Calu3 (cell line): ENCODE data around the gene PTCD3. TPM values are rescaled to one million over a fixed set of nuclear protein-coding genes. Genes with fewer than 3 reads are reported as not detected.
A peak's percentile ranks its signal among the peaks of the same experiment; 100 is the strongest.

Source experiments
- BruUV-seq: library from RNA; stranded (reverse); fragments of 400-500 nt; replicated peaks from 2 replicates; lab custom pipeline; 2021; lab: Mats Ljungman, UMichigan
- CTCF ChIA-PET: fragments of 300-600 bp; sonication (Branson Sonifier 250); formaldehyde crosslinking; loops from one replicate; lab custom pipeline; 2022; ENCODE audit warnings: antibody characterized with exemption; lab: Charles Lee
- DNase-seq: peaks from one replicate; pipeline ENCODE4 v3.0.0; 2022
- H3K27ac Mint-ChIP-seq: one replicate; pipeline ENCODE4 v1.8.0; 2022; ENCODE audit warnings: mixed read lengths; ENCODE audit not compliant: unreplicated experiment
- H3K27me3 Mint-ChIP-seq: one replicate; pipeline ENCODE4 v1.8.0; 2022; ENCODE audit warnings: mixed read lengths; ENCODE audit not compliant: unreplicated experiment
- H3K36me3 Mint-ChIP-seq: one replicate; pipeline ENCODE4 v1.8.0; 2022; ENCODE audit warnings: mild to moderate bottlenecking, moderate library complexity, mixed read lengths; ENCODE audit not compliant: insufficient read depth, unreplicated experiment
- H3K4me1 Mint-ChIP-seq: one replicate; pipeline ENCODE4 v1.8.0; 2022; ENCODE audit warnings: mild to moderate bottlenecking, low read depth, mixed read lengths; ENCODE audit not compliant: unreplicated experiment
- H3K4me3 Mint-ChIP-seq: one replicate; pipeline ENCODE4 v1.8.0; 2022; ENCODE audit warnings: mild to moderate bottlenecking, low read depth, moderate library complexity, mixed read lengths; ENCODE audit not compliant: unreplicated experiment
- H3K9me3 Mint-ChIP-seq: one replicate; pipeline ENCODE4 v1.8.0; 2022; ENCODE audit warnings: low read depth, mixed read lengths; ENCODE audit not compliant: unreplicated experiment
- intact Hi-C: fragments of 100-400 bp; cut with micrococcal nuclease; formaldehyde crosslinking; loops from one replicate; pipeline ENCODE4 v1.10.0; 2022; ENCODE audit not compliant: unreplicated experiment
- total RNA-seq: library from RNA; stranded (reverse); gene quantifications from 2 replicates; pipeline ENCODE4 v1.2.3, GENCODE V29; 2022
- TF ChIP-seq, protein P1 (sequence below): fragments of 200-600 bp; IDR thresholded peaks from one replicate; pipeline ENCODE4 v1.8.0; 2022; ENCODE audit warnings: antibody characterized with exemption; ENCODE audit not compliant: unreplicated experiment

PTCD3 gene
- total RNA-seq, 1 experiment from 2014 or later, result 113 TPM

DNA sequence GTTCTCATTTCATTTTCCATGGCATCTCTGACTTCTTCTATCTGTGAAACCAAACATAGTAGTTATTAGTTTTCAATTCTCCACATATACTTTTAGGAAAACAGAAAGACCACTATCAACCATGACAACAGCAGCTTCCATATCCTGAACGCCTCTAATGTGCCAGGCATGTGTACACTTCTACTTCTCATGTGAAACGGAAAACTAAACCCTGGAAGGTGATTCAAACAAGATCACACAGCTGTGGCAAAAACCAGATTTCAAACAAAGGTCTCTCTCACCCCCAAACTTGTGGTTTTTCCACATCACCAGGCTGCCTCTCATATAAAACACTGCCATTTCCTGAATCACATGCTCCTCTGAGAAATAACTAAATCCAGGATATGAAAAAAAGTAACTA is 41.8 kb downstream of the PTCD3 start:
- Mint-ChIP-seq H3K4me3 (no peak overlapping the region), H3K27ac (no peak overlapping the region), H3K4me1 (no peaks in the 10 kb centered on the region), H3K36me3 (peaks cover 61% of the 10 kb centered on the region), H3K9me3 (no peaks in the 10 kb centered on the region), H3K27me3 (no peaks in the 10 kb centered on the region)
- intact Hi-C loops, result no loop called here
- no peak for DNase-seq
- BruUV-seq, result no TSS peak
- TF ChIP-seq, protein P1, sequence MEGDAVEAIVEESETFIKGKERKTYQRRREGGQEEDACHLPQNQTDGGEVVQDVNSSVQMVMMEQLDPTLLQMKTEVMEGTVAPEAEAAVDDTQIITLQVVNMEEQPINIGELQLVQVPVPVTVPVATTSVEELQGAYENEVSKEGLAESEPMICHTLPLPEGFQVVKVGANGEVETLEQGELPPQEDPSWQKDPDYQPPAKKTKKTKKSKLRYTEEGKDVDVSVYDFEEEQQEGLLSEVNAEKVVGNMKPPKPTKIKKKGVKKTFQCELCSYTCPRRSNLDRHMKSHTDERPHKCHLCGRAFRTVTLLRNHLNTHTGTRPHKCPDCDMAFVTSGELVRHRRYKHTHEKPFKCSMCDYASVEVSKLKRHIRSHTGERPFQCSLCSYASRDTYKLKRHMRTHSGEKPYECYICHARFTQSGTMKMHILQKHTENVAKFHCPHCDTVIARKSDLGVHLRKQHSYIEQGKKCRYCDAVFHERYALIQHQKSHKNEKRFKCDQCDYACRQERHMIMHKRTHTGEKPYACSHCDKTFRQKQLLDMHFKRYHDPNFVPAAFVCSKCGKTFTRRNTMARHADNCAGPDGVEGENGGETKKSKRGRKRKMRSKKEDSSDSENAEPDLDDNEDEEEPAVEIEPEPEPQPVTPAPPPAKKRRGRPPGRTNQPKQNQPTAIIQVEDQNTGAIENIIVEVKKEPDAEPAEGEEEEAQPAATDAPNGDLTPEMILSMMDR, result no peak
- CTCF ChIA-PET, result no interaction called here

DNA sequence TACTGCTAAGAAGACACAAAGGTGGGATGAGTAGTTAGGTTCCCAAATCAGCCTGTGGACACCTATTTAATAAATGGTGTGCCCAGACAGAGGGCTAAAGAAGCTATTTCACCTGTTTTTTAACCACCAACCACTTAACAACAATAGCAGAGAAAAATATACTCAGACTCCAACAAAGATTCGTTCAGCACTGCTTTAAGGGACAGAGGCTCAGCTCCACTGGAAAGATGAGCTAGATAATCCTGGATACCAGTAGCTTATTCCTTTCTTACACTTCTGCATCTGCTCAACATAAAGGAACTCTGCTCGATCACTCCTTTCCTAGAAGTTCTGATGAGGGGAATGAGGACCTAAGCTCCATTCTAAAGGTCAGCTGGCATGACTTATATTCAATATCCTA is 44.5 kb downstream of the PTCD3 start:
- Mint-ChIP-seq H3K27me3 (no peaks in the 10 kb centered on the region), H3K4me3 (no peak overlapping the region), H3K4me1 (no peaks in the 10 kb centered on the region), H3K27ac (peak overlapping the region; percentile 13), H3K36me3 (peaks cover 57% of the 10 kb centered on the region), H3K9me3 (no peaks in the 10 kb centered on the region)
- no peak for DNase-seq
- no TSS peak for BruUV-seq
- intact Hi-C loops, result no loop called here
- TF ChIP-seq, protein P1, result no peak
- CTCF ChIA-PET, result interaction anchor here (0.7 kb wide), 1 partner anchor 50 kb away, joined by 3 read pairs; no protein-coding TSS in a partner anchor

DNA sequence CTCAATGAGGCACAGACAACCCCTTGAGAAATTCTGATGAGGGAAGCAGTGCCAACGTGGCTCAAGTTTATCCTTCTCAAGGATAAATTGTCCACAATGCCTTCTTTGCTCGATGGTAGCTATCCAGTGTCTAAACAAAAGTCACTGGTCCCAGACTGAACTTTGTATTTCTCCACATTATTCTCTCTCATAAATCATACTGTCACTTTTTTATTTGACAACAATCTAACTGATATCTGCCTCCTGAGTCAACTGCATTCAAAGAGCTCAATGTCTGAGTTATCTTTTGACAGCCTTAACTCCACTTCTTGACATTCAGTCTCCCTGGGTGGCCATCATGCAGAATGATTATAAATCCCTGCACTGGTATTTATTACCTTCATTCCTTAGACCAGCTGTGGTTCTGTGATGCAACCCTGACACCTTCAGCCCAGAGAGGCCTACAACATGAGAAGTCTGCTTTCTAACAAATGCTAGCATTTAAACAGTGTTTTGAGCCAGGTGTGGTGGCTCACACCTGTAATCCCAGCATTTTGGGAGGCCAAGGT is 51.0 kb downstream of the PTCD3 start:
- TF ChIP-seq, protein P1, result no peak
- no peak overlapping the region for H3K27ac Mint-ChIP-seq
- no peak for DNase-seq
- TSS peak; percentile 11 for BruUV-seq
- intact Hi-C loops, result no loop called here
- no peaks in the 10 kb centered on the region for H3K27me3 Mint-ChIP-seq
- H3K36me3 Mint-ChIP-seq, result peaks cover 38% of the 10 kb centered on the region
- CTCF ChIA-PET, result no interaction called here
- no peaks in the 10 kb centered on the region for H3K9me3 Mint-ChIP-seq
- no peaks in the 10 kb centered on the region for H3K4me1 Mint-ChIP-seq
- H3K4me3 Mint-ChIP-seq, result no peak overlapping the region

DNA sequence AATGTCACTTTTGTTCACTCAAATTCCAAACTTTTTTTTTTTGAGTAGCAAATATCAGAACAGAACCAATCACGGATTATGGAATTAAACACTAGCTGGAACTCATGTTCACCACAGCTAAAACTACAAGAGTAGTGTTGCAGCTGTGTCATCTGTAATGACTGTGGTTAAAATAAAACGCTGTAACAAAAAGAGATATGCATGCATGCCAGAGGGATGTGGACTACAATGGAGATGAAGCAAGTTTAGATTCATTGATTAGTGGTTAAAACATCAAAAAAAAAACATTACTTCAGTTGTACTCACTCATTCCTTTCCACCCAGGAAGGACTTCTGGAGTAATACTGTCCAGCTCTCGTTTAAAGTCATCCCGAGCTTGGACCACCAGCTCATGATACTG is 52.3 kb downstream of the PTCD3 start:
- H3K9me3 Mint-ChIP-seq, result no peaks in the 10 kb centered on the region
- H3K36me3 Mint-ChIP-seq, result peaks cover 40% of the 10 kb centered on the region
- no peak overlapping the region for H3K4me3 Mint-ChIP-seq
- no peaks in the 10 kb centered on the region for H3K27me3 Mint-ChIP-seq
- DNase-seq, result no peak
- CTCF ChIA-PET, result interaction anchor here (0.7 kb wide), 1 partner anchor 542 kb away, joined by 3 read pairs; the partner anchor contains the start of gene USP39
- H3K4me1 Mint-ChIP-seq, result no peaks in the 10 kb centered on the region
- no TSS peak for BruUV-seq
- TF ChIP-seq, protein P1, result no peak
- intact Hi-C loops, result no loop called here
- H3K27ac Mint-ChIP-seq, result no peak overlapping the region
